Activated B cell treated with CpG ODN at 0.5 μM for 24 hours (primary cell): ENCODE data around the gene TEX52. TPM values are rescaled to one million over a fixed set of nuclear protein-coding genes. Genes with fewer than 3 reads are reported as not detected.
"Not testable (repeated sequence)": the region's sequence is repeated elsewhere in the genome, so short reads cannot be mapped to it uniquely, and the experiment has no call there.

Source experiments
- ATAC-seq: fragments of 200-7000 bp; cut with Tn5 transposase; one replicate; pipeline ENCODE4 v1.10.0; 2021; ENCODE audit warnings: low read depth, mild to moderate bottlenecking, moderate library complexity
- CTCF ChIA-PET: fragments of 350-600 bp; sonication (Branson Sonifier 250); formaldehyde crosslinking; loops from one replicate; lab custom pipeline; 2021; ENCODE audit warnings: antibody characterized with exemption; lab: Charles Lee
- POLR2A ChIA-PET: fragments of 350-600 bp; sonication (Branson Sonifier 250); formaldehyde crosslinking; loops from one replicate; lab custom pipeline; 2021; ENCODE audit warnings: antibody characterized with exemption; lab: Charles Lee
- DNase-seq: peaks from one replicate; pipeline ENCODE4 v3.0.0; 2022
- H3K27ac Mint-ChIP-seq: one replicate; pipeline ENCODE4 v1.8.0; 2020; ENCODE audit warnings: mixed read lengths
- H3K27me3 Mint-ChIP-seq: one replicate; pipeline ENCODE4 v1.8.0; 2021; ENCODE audit warnings: mixed read lengths
- H3K36me3 Mint-ChIP-seq: one replicate; pipeline ENCODE4 v1.8.0; 2021; ENCODE audit warnings: low read depth, mixed read lengths
- H3K4me1 Mint-ChIP-seq: one replicate; pipeline ENCODE4 v1.8.0; 2021; ENCODE audit warnings: mixed read lengths
- H3K4me3 Mint-ChIP-seq: one replicate; pipeline ENCODE4 v1.8.0; 2020; ENCODE audit warnings: mild to moderate bottlenecking, mixed read lengths
- H3K9me3 Mint-ChIP-seq: one replicate; pipeline ENCODE4 v1.8.0; 2020; ENCODE audit warnings: mixed read lengths
- intact Hi-C: fragments of 100-400 bp; cut with micrococcal nuclease; formaldehyde crosslinking; loops from one replicate; pipeline ENCODE4 v1.15.1; 2024
- total RNA-seq: library from RNA; stranded (reverse); gene quantifications from 2 replicates; pipeline ENCODE4 v1.2.3, GENCODE V29; 2022
- TF ChIP-seq, protein P1 (sequence below): fragments of 200-600 bp; IDR thresholded peaks from one replicate; pipeline ENCODE4 v1.8.0; 2022; ENCODE audit warnings: antibody characterized with exemption, mild to moderate bottlenecking

Gene TEX52
- total RNA-seq, 1 donor from 2014 or later = not detected

DNA sequence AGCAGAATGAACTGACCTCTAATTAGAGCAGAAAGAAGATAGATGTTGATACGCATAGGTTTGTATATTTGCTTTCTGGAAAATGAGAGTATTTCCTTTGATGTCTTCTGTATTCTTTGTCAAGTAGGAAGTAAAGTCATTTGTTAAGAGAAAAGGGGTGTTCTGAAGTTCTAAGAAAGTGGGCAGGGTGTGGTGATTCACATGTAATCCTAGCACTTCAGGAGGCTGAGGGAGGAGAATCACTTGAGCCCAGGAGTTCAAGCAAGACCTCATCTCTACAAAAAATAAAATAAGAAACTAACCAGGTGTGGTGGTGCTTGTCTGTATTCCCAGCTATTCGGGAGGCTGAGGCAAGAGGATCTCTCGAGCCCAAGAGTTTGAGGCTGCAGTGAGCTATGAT is 23.0 kb upstream of the TEX52 start:
- Mint-ChIP-seq H3K27ac (no peak overlapping the region), H3K27me3 (no peaks in the 10 kb centered on the region), H3K4me1 (peaks cover 33% of the 10 kb centered on the region), H3K36me3 (peaks cover 12% of the 10 kb centered on the region), H3K9me3 (no peaks in the 10 kb centered on the region), H3K4me3 (no peak overlapping the region)
- CTCF ChIA-PET = no interaction called here
- POLR2A ChIA-PET = interaction anchor here (0.6 to 1.4 kb wide), 2 partner anchors 10 to 11 kb away, joined by 3 to 11 read pairs; partner anchors contain the start of gene TULP3
- ATAC-seq (no peak), DNase-seq (no peak)
- intact Hi-C loops = no loop called here
- TF ChIP-seq, protein P1, sequence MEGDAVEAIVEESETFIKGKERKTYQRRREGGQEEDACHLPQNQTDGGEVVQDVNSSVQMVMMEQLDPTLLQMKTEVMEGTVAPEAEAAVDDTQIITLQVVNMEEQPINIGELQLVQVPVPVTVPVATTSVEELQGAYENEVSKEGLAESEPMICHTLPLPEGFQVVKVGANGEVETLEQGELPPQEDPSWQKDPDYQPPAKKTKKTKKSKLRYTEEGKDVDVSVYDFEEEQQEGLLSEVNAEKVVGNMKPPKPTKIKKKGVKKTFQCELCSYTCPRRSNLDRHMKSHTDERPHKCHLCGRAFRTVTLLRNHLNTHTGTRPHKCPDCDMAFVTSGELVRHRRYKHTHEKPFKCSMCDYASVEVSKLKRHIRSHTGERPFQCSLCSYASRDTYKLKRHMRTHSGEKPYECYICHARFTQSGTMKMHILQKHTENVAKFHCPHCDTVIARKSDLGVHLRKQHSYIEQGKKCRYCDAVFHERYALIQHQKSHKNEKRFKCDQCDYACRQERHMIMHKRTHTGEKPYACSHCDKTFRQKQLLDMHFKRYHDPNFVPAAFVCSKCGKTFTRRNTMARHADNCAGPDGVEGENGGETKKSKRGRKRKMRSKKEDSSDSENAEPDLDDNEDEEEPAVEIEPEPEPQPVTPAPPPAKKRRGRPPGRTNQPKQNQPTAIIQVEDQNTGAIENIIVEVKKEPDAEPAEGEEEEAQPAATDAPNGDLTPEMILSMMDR = no peak

DNA sequence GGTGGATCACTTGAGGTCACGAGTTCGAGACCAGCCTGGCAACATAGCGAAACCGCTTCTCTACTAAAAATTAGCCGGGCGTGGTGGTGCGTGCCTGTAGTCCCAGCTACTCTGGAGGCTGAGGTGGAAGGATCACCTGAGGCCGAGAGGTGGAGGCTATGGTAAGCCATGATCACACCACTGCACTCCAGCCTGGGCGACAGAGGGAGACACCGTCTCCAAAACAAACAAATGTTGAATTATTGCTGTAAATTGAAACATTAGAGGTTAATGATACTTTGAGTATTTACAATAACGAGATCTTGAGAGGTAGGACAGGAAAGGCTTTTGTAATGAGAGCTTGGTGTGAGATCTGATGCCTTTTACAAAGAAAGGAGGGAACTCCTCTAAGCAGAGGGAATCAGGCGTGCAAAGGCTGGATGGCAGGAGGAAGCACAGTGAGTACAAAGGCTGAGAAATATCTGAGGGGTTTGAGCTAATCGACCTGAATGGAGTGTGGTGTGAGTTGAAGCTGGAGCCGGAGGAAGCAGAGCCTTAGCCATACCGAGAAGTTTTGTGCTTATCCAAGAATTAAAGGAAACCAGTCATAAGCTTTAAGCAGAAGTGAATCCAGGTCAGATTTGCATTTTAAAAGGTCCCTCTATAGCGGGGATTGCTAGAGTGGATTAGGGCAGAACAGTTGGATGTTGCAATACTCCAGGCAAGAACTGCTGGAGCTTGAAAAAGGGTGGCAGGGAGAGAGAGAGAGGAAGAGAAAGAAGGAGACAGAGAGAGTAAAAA is 21.3 kb upstream of the TEX52 start:
- Mint-ChIP-seq H3K9me3 (no peaks in the 10 kb centered on the region), H3K36me3 (peaks cover 9% of the 10 kb centered on the region), H3K27ac (peak overlapping the region; percentile 94), H3K27me3 (no peaks in the 10 kb centered on the region), H3K4me1 (peaks cover 28% of the 10 kb centered on the region), H3K4me3 (peak overlapping the region; percentile 94)
- CTCF ChIA-PET = interaction anchor here (0.5 to 1.3 kb wide), 3 partner anchors 12 to 164 kb away, joined by 3 to 4 read pairs (median 4); partner anchors contain the start of gene TULP3
- intact Hi-C loops = loop anchor here (1.0 to 2.0 kb wide), 4 partner anchors 7 to 83 kb away; partner anchors contain the start of genes FKBP4, ITFG2 and TULP3
- peak; percentile 53 for ATAC-seq
- TF ChIP-seq, protein P1 = no peak
- no peak for DNase-seq
- POLR2A ChIA-PET = interaction anchor here (0.6 to 2.9 kb wide), 5 partner anchors 9 to 82 kb away, joined by 3 to 28 read pairs (median 8); partner anchors contain the start of genes ITFG2 and TULP3

DNA sequence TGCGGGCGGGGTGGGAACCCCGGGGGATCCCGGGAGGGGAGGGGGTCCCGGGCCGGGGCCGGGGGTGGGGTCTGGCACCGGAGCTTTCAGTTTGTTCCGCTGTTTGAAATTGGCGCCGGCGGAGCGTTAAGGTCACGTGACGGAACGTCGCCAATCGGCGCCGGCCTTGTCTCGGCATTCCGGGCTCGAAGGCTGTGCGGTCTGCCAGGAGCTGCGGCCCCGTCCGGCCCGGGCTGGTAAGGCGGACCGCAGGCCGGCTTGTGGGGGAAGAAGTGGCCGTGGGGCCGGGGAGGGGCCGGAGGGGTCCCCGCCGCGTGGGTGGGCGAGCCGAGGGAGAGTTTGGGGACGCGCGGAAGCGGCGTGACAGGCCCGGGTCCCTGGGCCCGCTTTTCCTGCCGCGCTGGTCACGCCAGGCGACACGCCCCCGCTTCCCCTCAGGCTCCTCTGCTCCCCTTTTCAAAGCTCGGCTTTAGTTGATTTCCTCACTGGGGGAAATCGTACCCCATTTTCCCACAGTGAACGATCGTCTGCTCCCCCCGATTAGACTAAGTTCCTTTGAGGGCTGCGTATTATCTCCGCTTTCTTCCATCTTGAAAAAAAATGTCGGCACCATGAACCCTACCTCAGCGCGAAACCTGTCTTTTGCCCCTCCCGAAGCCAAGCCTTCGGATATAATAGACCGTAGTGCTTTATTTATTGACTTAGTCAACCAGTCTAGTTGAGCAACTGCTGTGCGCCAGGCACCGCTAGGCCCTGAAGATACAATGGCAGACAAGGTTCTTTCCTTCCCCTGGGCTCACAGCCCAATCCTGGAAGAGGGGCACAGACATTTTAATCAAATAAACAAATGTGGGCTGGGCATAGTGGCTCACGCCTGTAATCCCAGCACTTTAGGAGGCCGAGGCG is 20.5 kb upstream of the TEX52 start, which contains the start of the genes FOXM1 and RHNO1:
Gene FOXM1, minus strand, starts transcription at position 128 of the 906 bp plus-strand sequence. CDS start 2,696 bp downstream, outside the sequence.
Gene RHNO1, plus strand, starts transcription at position 177 of the 906 bp plus-strand sequence. CDS start 8,144 bp downstream, outside the sequence.
- Mint-ChIP-seq H3K4me1 (peaks cover 28% of the 10 kb centered on the region), H3K27me3 (no peaks in the 10 kb centered on the region), H3K4me3 (peak within 1 kb of the TSS; percentile 94), H3K27ac (peak within 1 kb of the TSS; percentile 94), H3K36me3 (peaks cover 9% of the 10 kb centered on the region), H3K9me3 (no peaks in the 10 kb centered on the region)
- DNase-seq (peak; percentile 89), ATAC-seq (peak; percentile 83)
- ChIA-PET POLR2A (interaction anchor here (0.7 to 2.9 kb wide), 8 partner anchors 8 to 482 kb away, joined by 3 to 28 read pairs (median 9); partner anchors contain the start of genes ITFG2 and TULP3), CTCF (interaction anchor here (0.9 to 1.3 kb wide), 3 partner anchors 8 to 165 kb away, joined by 3 to 4 read pairs (median 4); partner anchors contain the start of gene TULP3)
- intact Hi-C loops = loop anchor here (1.0 to 2.0 kb wide), 4 partner anchors 8 to 82 kb away; partner anchors contain the start of genes FKBP4, ITFG2 and TULP3
- TF ChIP-seq, protein P1 = no peak

DNA sequence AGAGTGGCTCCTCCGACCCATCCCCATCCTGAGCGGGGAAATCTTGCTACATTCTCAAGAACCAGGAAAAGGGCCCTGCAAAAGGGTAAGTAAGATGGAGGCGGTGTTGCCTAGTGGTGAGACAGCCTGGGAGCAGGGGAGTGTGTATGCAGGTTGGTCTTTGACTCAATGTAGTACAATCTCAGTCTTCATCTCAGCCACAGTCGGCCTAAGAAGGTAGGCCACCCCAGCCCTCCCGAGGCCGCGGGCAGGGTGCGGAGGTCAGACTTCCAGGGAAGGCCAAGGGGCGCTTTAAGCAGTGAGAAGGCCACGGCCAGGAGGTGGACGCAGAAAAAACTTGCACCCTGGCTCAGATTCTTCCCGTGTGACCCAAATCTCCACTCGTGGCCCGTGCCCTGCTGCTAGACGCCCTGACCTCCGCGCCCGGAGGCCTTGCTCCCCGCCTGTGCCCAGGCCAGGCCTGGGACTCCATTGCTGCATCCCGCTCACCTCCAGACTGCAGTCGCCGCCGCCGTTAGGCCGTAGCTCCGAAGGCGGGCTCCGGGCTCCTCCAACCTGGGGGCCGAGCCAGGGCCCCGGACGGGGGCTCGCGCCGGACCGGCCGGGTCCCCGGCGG is 19.7 kb upstream of the TEX52 start:
- Mint-ChIP-seq H3K27ac (peak overlapping the region; percentile 65), H3K27me3 (no peaks in the 10 kb centered on the region), H3K36me3 (peaks cover 9% of the 10 kb centered on the region), H3K9me3 (no peaks in the 10 kb centered on the region), H3K4me1 (peaks cover 28% of the 10 kb centered on the region), H3K4me3 (peak overlapping the region; percentile 83)
- intact Hi-C loops = loop anchor here (1.0 to 2.0 kb wide), 4 partner anchors 9 to 82 kb away; partner anchors contain the start of genes FKBP4, ITFG2 and TULP3
- TF ChIP-seq, protein P1 = no peak
- POLR2A ChIA-PET = interaction anchor here (0.5 to 2.9 kb wide), 6 partner anchors 8 to 80 kb away, joined by 3 to 28 read pairs (median 11); partner anchors contain the start of gene TULP3
- DNase-seq = no peak
- ATAC-seq = peak; percentile 20
- CTCF ChIA-PET = interaction anchor here (1.1 kb wide), 1 partner anchor 9 kb away, joined by 3 read pairs; no protein-coding TSS in a partner anchor

DNA sequence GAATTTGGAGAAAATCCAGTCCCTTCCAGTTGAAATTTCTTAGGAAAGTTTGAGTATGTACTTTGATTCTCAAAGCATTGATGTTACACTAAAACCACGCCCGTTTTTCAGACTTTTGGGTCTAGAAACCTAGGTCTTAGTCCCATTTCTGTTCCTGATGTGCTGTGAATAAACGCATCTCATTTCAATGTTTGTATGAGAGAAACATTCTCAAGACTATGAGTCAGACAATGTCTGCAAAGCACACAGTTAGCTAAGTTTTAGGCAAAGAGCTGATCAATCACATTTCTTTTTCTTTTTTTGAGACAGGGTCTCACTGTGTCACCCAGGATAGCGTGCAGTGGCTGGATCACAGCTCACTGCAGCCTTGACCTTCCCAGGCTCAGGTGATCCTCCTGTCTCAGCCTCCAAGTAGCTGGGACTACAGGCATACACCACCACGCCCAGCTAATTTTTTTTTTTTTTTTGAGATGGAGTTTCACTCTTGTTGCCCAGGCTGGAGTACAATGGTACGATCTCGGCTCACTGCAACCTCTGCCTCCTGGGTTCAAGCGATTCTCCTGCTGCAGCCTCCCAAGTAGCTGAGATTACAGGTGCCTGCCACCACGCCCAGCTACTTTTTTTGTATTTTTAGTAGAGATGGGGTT is 12.3 kb upstream of the TEX52 start:
- H3K4me1 Mint-ChIP-seq, H3K36me3 Mint-ChIP-seq, ATAC-seq, CTCF ChIA-PET, H3K4me3 Mint-ChIP-seq, DNase-seq, H3K27me3 Mint-ChIP-seq, intact Hi-C loops, H3K9me3 Mint-ChIP-seq, H3K27ac Mint-ChIP-seq: not testable (repeated sequence)
- POLR2A ChIA-PET = interaction anchor here (1.9 kb wide), 1 partner anchor 21 kb away, joined by 5 read pairs; the partner anchor contains the start of gene TULP3
